ENCODE data around the gene MAP3K7.

Gene MAP3K7

GRCh38 chr6:90523779-90524310 lies 63.0 kb downstream of the MAP3K7 start:
- no peak for DNase-seq

GRCh38 chr6:90521955-90522354 lies 64.9 kb downstream of the MAP3K7 start:
- no peak for DNase-seq

- no peak for DNase-seq
Observed at GRCh38 chr6:90516074-90516660, 70.7 kb downstream of the MAP3K7 start.

- no peak for DNase-seq
Observed at GRCh38 chr6:90514496-90514895, 72.4 kb downstream of the MAP3K7 start.

DNA sequence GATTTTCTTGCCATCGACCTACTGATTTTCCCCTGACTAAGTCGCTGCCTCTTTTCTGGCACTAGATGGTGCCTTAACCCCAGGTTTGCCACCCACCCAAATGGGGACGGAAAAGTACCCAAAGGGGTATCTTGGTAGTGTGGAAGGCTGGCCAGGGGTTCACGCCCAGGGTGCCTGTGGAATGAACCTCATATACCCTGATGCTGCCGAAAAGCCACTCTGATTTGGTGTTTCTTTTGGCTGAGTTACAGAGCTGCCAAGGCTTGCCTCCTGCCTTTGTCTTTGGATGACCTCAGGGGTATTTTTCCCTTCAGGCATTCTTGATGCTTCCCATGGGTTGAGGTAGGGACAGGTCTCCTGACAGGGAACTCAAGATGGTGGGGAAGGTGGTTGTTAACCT lies 78.1 kb downstream of the MAP3K7 start:
- DNase-seq: no peak

DNA sequence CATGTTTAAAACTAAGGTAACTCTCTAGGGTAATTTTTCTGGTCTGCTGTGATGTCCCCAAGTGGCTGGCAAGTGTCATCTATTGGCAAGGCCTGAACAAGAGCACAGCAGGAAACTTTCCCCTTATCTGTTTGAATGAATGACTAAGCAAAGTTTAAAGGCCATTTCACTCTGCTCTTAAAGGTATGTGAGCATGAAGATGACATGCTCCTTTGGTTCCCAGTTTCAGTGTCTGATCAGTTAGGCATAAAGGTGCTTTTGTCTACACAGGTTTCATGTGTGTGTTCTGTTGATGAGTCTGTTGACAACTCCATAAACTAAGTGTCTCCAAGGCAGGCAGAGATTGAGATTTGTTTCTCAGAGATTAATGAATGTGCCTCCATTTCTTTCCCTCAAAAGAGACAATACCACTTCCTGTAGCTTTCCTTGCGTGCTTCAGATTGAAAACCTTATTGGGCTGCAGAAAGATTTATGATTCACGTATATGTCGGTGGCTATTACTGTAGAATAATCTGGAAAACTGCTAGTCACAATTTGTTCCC lies 83.9 kb downstream of the MAP3K7 start:
- DNase-seq: no peak

DNA sequence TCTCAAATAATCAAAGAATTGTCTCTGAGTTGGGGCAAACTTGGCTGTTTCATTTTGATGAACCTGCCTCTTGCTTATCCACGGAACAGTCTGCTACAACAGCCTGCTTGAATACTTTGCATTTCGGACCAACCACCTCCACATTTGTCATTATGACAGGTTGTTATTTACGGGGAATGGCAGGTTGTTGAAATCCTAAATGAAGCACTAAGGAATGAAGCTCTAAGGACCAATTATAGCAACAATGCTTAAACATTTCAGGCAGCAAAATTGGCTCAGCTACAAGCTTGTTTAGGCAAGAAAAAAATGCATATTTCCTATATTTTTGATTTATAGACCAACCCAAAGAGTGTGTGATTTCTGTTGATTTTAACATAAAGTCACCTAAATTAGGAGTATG lies 84.5 kb downstream of the MAP3K7 start:
- no peak for DNase-seq

DNA sequence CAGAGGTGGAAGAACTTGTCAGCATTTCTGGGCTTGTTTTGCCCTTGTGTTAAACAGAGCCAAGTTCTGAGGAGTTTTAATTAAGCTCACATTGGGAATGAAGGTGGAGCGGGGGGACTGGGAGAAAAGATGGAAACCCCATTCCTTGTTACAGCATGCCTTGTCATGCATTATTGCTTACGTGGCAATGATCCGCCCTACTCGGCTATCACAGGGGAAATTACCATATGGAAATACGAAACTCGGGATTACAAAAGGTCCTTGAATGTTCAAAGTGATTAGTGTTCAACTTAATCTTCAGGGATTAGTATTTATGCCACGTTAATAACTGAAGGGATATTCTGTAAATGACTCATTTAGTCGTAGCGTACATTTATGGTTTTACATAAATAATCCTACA lies 86.4 kb downstream of the MAP3K7 start:
- no peak for DNase-seq

DNA sequence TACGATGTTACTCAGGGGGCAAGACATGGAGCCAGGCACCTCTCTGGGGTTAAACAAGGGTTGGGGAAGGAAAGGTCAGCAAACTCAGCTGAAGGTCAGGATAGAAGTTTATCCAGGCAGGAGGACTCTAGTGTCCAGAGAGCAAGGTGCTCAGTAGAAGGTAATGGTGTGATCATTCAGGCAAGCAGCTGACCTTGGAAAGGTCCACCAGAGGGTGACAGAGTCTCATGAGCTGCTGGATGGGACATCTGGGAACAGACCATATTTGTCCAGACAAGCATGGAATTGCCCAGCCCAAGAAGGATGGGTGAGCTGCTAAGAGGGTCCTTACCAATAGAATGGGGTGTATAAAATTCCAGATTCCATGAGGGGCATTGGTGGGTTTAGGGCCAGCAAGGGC lies 89.5 kb downstream of the MAP3K7 start:
- no peak for DNase-seq

GRCh38 chr6:90496258-90497016 lies 90.4 kb downstream of the MAP3K7 start:
- no peak for DNase-seq

DNA sequence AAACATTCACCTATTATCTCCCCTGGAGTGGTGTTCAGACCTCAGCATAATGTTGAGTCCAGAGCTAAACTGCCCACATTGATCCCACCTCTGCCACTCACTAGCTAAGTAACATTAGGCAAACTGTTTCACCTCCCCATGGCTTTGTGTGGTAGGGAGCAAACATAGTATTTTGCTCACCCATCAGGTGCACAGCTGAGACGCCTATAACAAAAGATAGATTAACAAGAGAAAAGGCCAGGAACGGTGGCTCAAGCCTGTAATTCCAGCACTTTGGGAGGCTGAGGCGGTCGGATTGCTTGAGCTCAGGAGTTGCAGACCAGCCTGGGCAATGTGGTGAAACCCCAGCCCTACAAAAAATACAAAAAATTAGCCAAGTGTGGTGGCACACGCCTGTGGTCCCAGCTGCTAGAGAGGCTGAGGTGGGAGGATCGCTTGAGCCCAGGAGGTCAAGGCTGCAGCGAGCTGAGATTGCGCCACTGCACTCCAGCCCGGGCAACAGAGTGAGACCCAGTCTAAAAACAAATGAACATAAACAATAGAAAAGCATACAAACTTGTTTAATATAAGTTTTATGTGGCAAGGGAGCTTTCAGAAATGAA lies 91.6 kb downstream of the MAP3K7 start:
- no peak for DNase-seq

GRCh38 chr6:90494067-90494780 lies 92.6 kb downstream of the MAP3K7 start:
- DNase-seq: no peak

DNA sequence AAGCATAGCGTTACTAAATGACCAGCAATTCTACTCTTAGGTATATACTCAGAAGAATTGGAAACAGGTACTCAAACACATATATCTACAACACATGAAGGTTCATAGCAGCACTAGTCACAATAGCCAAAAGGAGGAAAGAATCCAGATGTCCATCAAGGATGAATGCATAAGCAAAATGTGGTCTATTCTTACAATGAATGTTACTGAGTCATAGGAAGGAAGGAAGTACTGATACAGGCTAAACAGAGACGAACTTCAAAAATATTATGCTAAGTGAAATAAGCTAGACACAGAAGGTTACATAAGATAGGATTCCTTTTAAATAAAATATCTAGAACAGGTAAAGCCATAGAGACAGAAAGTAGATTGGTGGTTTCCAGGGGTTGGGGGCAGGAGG lies 93.5 kb downstream of the MAP3K7 start:
- DNase-seq: no peak

DNA sequence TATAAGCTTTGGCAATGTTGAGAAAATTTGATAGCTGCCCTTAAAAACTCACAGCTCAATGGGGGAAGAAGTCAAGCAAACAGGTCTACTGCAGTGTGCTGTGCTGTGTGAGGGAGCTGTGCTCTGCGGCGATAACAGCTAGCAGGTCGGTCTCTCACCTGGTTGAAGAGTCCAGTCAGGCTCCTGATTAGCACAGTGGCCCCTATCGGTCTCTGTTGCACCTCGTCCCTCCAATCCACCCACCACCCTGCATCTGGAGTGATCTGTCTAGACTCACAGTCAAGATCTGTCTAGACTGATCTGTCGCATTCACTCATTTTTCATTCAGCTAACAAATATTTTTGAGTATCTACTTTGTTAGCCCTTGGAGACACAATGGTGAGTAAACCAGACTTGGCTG lies 94.1 kb downstream of the MAP3K7 start:
- no peak for DNase-seq

DNA sequence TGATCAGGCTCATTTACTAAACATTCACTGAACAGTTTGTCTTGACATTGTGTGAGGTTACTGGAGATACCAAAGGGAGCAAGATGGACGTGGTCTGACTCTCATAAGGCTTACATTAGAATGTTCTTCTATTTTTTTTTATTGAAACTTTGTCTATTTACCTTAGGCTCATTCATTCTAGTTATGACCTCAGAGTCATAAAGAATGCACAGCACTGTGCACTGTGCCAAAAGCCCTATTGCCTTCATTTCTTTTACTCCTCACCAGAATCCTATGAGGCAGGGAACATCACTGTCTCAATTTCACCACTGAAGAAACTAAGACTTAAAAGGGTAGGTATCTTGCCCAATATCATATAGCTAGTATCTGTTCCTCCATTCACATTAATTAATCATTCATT lies 94.5 kb downstream of the MAP3K7 start:
- DNase-seq: no peak

DNA sequence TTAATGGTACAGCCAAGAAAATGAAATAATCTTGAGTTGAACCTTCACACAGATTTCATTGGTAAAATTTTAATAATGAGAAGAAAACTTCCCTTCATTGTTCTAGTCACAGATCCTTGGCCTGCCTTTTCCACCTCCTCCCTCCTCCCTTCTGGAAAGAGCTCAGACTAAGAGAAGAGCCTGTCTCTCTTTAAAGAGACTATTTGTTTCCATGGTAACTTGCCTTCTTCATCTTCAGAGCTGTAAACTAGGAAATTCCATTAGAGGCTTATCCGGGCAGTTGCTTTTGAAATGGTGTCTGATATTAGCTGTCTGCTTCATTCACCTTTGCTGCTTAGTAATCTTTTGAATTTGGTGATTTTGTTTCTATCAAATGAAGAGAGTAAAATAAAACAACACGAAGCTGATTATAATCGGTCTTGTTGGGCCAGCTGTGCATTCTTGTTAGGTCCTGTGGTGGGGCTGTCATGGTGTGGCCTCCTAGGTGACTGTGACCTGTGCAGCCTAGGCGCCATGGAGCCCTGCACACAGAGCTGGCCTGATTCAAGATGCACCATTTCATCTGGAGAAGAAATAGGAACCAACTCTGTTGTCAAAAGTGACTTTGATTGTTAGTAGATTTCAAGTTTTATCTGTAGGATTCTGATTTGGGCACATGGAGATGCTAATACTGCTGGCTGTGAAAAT lies 96.7 kb downstream of the MAP3K7 start:
- no peak for DNase-seq

- no peak for DNase-seq
Observed at GRCh38 chr6:90488816-90489215, 98.1 kb downstream of the MAP3K7 start.

GRCh38 chr6:90485635-90486277 lies 101.1 kb downstream of the MAP3K7 start:
- DNase-seq: no peak

- no peak for DNase-seq
Observed at GRCh38 chr6:90484903-90485302, 102.0 kb downstream of the MAP3K7 start.

DNA sequence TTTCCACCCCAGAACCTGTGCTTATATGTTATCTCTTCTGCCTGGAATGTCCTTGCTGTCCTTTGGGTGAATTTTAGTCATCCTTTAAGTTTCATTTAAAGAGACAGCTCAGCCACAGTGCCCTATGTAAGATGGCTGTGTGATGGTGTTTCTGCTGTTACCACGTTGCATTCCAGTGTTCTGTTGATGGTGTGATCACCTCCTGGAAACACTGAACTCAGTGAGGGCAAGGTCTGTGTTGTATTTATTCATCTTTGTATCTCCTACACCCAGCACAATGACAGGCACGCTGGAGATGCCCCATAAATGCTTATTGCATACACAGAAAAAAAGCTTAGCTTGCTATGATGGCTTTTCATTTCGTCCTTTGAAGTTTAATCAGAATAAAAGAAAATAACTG lies 102.5 kb downstream of the MAP3K7 start:
- DNase-seq: no peak

- no peak for DNase-seq
Observed at GRCh38 chr6:90483956-90484355, 102.9 kb downstream of the MAP3K7 start.
